ENCODE results near the gene VIL1.

DNA sequence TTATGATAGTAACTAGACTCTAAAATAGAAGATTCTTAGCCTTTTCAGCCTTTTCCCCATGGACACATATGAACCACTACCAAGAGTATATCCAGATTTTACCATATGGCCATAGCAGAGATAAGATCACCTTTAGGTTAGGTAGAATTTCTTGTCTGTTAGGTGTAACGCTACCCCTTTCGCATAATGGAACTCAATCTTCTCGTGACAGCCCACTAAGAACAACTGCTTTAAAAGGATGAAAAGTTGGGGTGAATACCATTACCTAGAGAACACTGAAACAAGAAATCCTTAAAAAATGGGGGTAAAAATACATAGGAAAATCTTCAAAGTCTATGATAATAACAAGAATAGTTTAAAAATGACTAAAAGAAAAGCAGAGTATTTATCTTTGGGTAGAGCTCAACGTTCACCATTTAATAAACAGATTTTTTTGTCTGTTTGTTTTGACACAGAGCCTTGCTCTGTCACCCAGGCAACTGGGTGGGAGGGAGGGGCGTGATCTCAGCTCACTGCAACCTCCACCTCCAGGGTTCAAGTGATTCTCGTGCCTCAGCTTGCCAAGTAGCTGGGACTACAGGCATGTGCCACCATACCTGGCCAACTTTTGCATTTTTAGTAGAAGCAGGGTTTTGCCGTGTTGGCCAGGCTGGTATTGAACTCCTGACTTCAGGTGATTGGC, 67.2 kb downstream of the VIL1 start:
- TF ChIP-seq, protein P1, sequence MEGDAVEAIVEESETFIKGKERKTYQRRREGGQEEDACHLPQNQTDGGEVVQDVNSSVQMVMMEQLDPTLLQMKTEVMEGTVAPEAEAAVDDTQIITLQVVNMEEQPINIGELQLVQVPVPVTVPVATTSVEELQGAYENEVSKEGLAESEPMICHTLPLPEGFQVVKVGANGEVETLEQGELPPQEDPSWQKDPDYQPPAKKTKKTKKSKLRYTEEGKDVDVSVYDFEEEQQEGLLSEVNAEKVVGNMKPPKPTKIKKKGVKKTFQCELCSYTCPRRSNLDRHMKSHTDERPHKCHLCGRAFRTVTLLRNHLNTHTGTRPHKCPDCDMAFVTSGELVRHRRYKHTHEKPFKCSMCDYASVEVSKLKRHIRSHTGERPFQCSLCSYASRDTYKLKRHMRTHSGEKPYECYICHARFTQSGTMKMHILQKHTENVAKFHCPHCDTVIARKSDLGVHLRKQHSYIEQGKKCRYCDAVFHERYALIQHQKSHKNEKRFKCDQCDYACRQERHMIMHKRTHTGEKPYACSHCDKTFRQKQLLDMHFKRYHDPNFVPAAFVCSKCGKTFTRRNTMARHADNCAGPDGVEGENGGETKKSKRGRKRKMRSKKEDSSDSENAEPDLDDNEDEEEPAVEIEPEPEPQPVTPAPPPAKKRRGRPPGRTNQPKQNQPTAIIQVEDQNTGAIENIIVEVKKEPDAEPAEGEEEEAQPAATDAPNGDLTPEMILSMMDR (conservative IDR thresholded peaks at IDR 0.05; ENCODE audit: low read depth, low read length) = no peak
- no peak for TF ChIP-seq EZH2 (IDR thresholded peaks at IDR 0.05; ENCODE audit: low read length, unreplicated experiment)
